ENCODE results near the gene PAQR7. TPM values are rescaled to one million over a fixed set of nuclear protein-coding genes. Genes with fewer than 3 reads are reported as not detected.
"Not testable (repeated sequence)": the region's sequence is repeated elsewhere in the genome, so short reads cannot be mapped to it uniquely, and the experiment has no call there.

PAQR7 gene
- total RNA-seq, 2 donors from 2014 or later: 2.5 to 3.4 TPM

- H3K9ac ChIP-seq (ENCODE audit: low read depth in 2 of 2, low read length in 2 of 2): no peak overlapping the region
- no peak overlapping the region for H3K4me3 ChIP-seq
- no peak for TF ChIP-seq CTCF (IDR thresholded peaks at IDR 0.05)
- intact Hi-C loops (cut with DNase I): no loop called here
- H3K4me1 ChIP-seq: no peaks in the 10 kb centered on the region
- no peaks in the 10 kb centered on the region for H3K9me3 ChIP-seq
- DNase-seq: no peak
- no peaks in the 10 kb centered on the region for H3K27me3 ChIP-seq
- H3K27ac ChIP-seq: no peak overlapping the region
- no peaks in the 10 kb centered on the region for H3K36me3 ChIP-seq
Observed at GRCh38 chr1:25848531-25848930, 27.0 kb downstream of the PAQR7 start.

- Histone ChIP-seq H3K9ac (ENCODE audit: low read depth in 2 of 2, low read length in 2 of 2) (no peak overlapping the region), H3K9me3 (no peaks in the 10 kb centered on the region), H3K4me1 (no peaks in the 10 kb centered on the region), H3K4me3 (no peak overlapping the region), H3K27ac (no peak overlapping the region), H3K27me3 (no peaks in the 10 kb centered on the region), H3K36me3 (no peaks in the 10 kb centered on the region)
- no peak for TF ChIP-seq CTCF (IDR thresholded peaks at IDR 0.05)
- no peak for DNase-seq
- intact Hi-C loops (cut with DNase I): no loop called here
Observed at GRCh38 chr1:25847929-25848328, 27.6 kb downstream of the PAQR7 start.

- Histone ChIP-seq H3K36me3 (no peaks in the 10 kb centered on the region), H3K27me3 (no peaks in the 10 kb centered on the region), H3K4me3 (no peak overlapping the region), H3K9me3 (no peaks in the 10 kb centered on the region), H3K4me1 (no peaks in the 10 kb centered on the region), H3K9ac (ENCODE audit: low read depth in 2 of 2, low read length in 2 of 2) (no peak overlapping the region), H3K27ac (no peak overlapping the region)
- TF ChIP-seq CTCF (IDR thresholded peaks at IDR 0.05): no peak
- no peak for DNase-seq
- intact Hi-C loops (cut with DNase I): no loop called here
Observed at GRCh38 chr1:25845664-25846063, 29.8 kb downstream of the PAQR7 start.

GRCh38 chr1:25844536-25845337 is 30.8 kb downstream of the PAQR7 start:
- no peak for DNase-seq
- H3K4me1 ChIP-seq: no peaks in the 10 kb centered on the region
- TF ChIP-seq CTCF (IDR thresholded peaks at IDR 0.05): no peak
- H3K9me3 ChIP-seq: no peaks in the 10 kb centered on the region
- H3K27ac ChIP-seq: no peak overlapping the region
- H3K9ac ChIP-seq (ENCODE audit: low read depth in 2 of 2, low read length in 2 of 2): no peak overlapping the region
- intact Hi-C loops (cut with DNase I): no loop called here
- no peaks in the 10 kb centered on the region for H3K36me3 ChIP-seq
- H3K27me3 ChIP-seq: no peaks in the 10 kb centered on the region
- H3K4me3 ChIP-seq: no peak overlapping the region

- H3K27me3 ChIP-seq: no peaks in the 10 kb centered on the region
- no peak for TF ChIP-seq CTCF (IDR thresholded peaks at IDR 0.05)
- intact Hi-C loops (cut with DNase I): no loop called here
- no peaks in the 10 kb centered on the region for H3K4me1 ChIP-seq
- no peaks in the 10 kb centered on the region for H3K9me3 ChIP-seq
- no peak overlapping the region for H3K4me3 ChIP-seq
- no peak for DNase-seq
- H3K27ac ChIP-seq: no peak overlapping the region
- H3K36me3 ChIP-seq: no peaks in the 10 kb centered on the region
- no peak overlapping the region for H3K9ac ChIP-seq (ENCODE audit: low read depth in 2 of 2, low read length in 2 of 2)
Observed at GRCh38 chr1:25843483-25843882, 32.0 kb downstream of the PAQR7 start.

- intact Hi-C loops (cut with DNase I): loop anchor here (5.0 kb wide), 1 partner anchor 157 kb away; the partner anchor contains the start of gene PAFAH2
- not testable (repeated sequence) for H3K4me3 ChIP-seq; H3K27ac ChIP-seq; H3K9me3 ChIP-seq; H3K9ac ChIP-seq (ENCODE audit: low read depth in 2 of 2, low read length in 2 of 2); H3K4me1 ChIP-seq; H3K36me3 ChIP-seq; H3K27me3 ChIP-seq; DNase-seq
Observed at GRCh38 chr1:25839808-25840207, 35.7 kb downstream of the PAQR7 start.

All from colonic mucosa (tissue), 4 donors.